ENCODE results near the gene DDX60.

DNA sequence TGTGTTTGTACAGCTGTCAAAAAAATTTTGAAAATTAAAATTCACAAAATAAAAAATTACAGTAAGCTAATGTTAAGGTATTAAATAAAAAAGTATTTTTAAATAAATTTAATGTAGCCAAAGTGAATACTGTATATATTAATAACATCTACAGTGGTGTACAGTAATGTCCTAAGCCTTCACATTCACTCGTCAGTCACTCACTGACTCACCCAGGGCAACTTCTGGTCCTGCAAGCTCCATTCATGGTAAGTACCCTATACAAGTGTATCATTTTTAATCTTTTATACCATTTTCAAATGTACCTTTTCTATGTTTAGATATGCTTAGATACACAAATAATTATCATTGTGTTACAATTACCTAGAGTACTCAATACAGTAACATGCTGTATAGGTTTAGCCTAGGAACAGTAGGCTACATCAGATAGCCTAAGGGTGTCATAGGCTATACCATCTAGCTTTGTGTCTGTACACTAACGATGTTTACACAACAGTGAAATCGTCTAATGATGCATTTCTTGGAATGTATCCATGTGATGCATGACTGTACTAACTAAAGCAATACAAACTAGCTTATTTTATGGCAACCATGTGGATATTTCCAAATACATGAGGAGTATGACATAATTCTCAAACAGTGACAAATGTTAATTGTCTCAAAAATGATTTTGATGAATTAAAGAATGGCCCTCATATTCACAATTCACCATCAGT is 13.7 kb downstream of the DDX60 start:
- TF ChIP-seq, protein P1, sequence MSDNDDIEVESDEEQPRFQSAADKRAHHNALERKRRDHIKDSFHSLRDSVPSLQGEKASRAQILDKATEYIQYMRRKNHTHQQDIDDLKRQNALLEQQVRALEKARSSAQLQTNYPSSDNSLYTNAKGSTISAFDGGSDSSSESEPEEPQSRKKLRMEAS (IDR thresholded peaks at IDR 0.05; ENCODE audit: low read depth), result no peak
- TF ChIP-seq, protein P2, sequence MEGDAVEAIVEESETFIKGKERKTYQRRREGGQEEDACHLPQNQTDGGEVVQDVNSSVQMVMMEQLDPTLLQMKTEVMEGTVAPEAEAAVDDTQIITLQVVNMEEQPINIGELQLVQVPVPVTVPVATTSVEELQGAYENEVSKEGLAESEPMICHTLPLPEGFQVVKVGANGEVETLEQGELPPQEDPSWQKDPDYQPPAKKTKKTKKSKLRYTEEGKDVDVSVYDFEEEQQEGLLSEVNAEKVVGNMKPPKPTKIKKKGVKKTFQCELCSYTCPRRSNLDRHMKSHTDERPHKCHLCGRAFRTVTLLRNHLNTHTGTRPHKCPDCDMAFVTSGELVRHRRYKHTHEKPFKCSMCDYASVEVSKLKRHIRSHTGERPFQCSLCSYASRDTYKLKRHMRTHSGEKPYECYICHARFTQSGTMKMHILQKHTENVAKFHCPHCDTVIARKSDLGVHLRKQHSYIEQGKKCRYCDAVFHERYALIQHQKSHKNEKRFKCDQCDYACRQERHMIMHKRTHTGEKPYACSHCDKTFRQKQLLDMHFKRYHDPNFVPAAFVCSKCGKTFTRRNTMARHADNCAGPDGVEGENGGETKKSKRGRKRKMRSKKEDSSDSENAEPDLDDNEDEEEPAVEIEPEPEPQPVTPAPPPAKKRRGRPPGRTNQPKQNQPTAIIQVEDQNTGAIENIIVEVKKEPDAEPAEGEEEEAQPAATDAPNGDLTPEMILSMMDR (IDR thresholded peaks at IDR 0.05), result no peak
- no peak for TF ChIP-seq EP300 (IDR thresholded peaks at IDR 0.05; ENCODE audit: borderline replicate concordance in 1 of 2, low read depth in 1 of 2, low read length in 1 of 2)
- TF ChIP-seq, protein P3, sequence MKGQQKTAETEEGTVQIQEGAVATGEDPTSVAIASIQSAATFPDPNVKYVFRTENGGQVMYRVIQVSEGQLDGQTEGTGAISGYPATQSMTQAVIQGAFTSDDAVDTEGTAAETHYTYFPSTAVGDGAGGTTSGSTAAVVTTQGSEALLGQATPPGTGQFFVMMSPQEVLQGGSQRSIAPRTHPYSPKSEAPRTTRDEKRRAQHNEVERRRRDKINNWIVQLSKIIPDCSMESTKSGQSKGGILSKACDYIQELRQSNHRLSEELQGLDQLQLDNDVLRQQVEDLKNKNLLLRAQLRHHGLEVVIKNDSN (IDR thresholded peaks at IDR 0.05; ENCODE audit: borderline replicate concordance, low read depth), result no peak
- TF ChIP-seq RXRA (IDR thresholded peaks at IDR 0.05; ENCODE audit: borderline replicate concordance, low read depth), result no peak
- TF ChIP-seq, protein P4, sequence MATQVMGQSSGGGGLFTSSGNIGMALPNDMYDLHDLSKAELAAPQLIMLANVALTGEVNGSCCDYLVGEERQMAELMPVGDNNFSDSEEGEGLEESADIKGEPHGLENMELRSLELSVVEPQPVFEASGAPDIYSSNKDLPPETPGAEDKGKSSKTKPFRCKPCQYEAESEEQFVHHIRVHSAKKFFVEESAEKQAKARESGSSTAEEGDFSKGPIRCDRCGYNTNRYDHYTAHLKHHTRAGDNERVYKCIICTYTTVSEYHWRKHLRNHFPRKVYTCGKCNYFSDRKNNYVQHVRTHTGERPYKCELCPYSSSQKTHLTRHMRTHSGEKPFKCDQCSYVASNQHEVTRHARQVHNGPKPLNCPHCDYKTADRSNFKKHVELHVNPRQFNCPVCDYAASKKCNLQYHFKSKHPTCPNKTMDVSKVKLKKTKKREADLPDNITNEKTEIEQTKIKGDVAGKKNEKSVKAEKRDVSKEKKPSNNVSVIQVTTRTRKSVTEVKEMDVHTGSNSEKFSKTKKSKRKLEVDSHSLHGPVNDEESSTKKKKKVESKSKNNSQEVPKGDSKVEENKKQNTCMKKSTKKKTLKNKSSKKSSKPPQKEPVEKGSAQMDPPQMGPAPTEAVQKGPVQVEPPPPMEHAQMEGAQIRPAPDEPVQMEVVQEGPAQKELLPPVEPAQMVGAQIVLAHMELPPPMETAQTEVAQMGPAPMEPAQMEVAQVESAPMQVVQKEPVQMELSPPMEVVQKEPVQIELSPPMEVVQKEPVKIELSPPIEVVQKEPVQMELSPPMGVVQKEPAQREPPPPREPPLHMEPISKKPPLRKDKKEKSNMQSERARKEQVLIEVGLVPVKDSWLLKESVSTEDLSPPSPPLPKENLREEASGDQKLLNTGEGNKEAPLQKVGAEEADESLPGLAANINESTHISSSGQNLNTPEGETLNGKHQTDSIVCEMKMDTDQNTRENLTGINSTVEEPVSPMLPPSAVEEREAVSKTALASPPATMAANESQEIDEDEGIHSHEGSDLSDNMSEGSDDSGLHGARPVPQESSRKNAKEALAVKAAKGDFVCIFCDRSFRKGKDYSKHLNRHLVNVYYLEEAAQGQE (IDR thresholded peaks at IDR 0.05; ENCODE audit: low read depth, low read length), result no peak
- no peak for TF ChIP-seq TAF1 (IDR thresholded peaks at IDR 0.05; ENCODE audit: borderline replicate concordance, low read depth, low read length)
- no peak for TF ChIP-seq RAD21 (IDR thresholded peaks at IDR 0.05; ENCODE audit: low read length)
- no peak for TF ChIP-seq YY1 (IDR thresholded peaks at IDR 0.05; ENCODE audit: low read depth)
- no peak for TF ChIP-seq MXI1 (IDR thresholded peaks at IDR 0.05; ENCODE audit: low read depth, low read length)
- no peak for TF ChIP-seq SMC3 (IDR thresholded peaks at IDR 0.05; ENCODE audit: low read depth, low read length)
- TF ChIP-seq TEAD4 (IDR thresholded peaks at IDR 0.05; ENCODE audit: borderline replicate concordance, insufficient read depth), result no peak
- TF ChIP-seq RFX5 (IDR thresholded peaks at IDR 0.05; ENCODE audit: low read length), result no peak
